Right ventricle myocardium inferior (tissue), 1 donor: Measurements from ENCODE around the gene CPSF3. TPM values are rescaled to one million over a fixed set of nuclear protein-coding genes. Genes with fewer than 3 reads are reported as not detected.
"Not testable (repeated sequence)": the region's sequence is repeated elsewhere in the genome, so short reads cannot be mapped to it uniquely, and the experiment has no call there.

Experiments
- ATAC-seq: fragments of 200-7000 bp; cut with Tn5 transposase; one replicate; pipeline ENCODE4 v1.9.1; 2020; ENCODE audit warnings: mild to moderate bottlenecking, moderate library complexity
- DNase-seq: peaks from one replicate; pipeline ENCODE4 v3.0.0; 2021; ENCODE audit errors: missing footprints
- intact Hi-C: fragments of 100-400 bp; cut with DNase I; formaldehyde crosslinking; loops from one replicate; pipeline ENCODE4 v1.11.0; 2022
- total RNA-seq: library from RNA; stranded (reverse); fragmentation: NEBNext Ultra II Directional; extraction: Animal tissue kit (Norgen Biotek cat#: 25700); gene quantifications from one replicate; pipeline ENCODE4 v1.2.1, GENCODE V29; 2021
- donor health status: DM: no; HTN: yes; CAD: no; lungs with severe emphysema.

Gene CPSF3
- total RNA-seq, 1 donor from 2014 or later, result 16.5 TPM

- DNase-seq (no peak), ATAC-seq (no peak)
- intact Hi-C loops, result no loop called here
Measured at GRCh38 chr2:9483107-9483506, 59.7 kb downstream of the CPSF3 start.

GRCh38 chr2:9484533-9484932, 61.1 kb downstream of the CPSF3 start:
- intact Hi-C loops, result no loop called here
- no peak for ATAC-seq
- DNase-seq, result no peak

GRCh38 chr2:9488583-9489547, 65.4 kb downstream of the CPSF3 start:
- intact Hi-C loops, result no loop called here
- no peak for DNase-seq
- no peak for ATAC-seq

GRCh38 chr2:9490789-9491188, 67.3 kb downstream of the CPSF3 start:
- DNase-seq (no peak), ATAC-seq (no peak)
- intact Hi-C loops, result no loop called here

- DNase-seq (no peak), ATAC-seq (peak; percentile 33)
- intact Hi-C loops, result no loop called here
Measured at GRCh38 chr2:9492927-9493326, 69.5 kb downstream of the CPSF3 start.

GRCh38 chr2:9493478-9493877, 70.0 kb downstream of the CPSF3 start:
- DNase-seq, result no peak
- ATAC-seq, result no peak
- intact Hi-C loops, result no loop called here

GRCh38 chr2:9494081-9494480, 70.6 kb downstream of the CPSF3 start:
- ATAC-seq (no peak), DNase-seq (no peak)
- intact Hi-C loops, result no loop called here

GRCh38 chr2:9497017-9497416, 73.6 kb downstream of the CPSF3 start:
- no peak for ATAC-seq
- intact Hi-C loops, result no loop called here
- no peak for DNase-seq

- intact Hi-C loops, result no loop called here
- DNase-seq, result no peak
- no peak for ATAC-seq
Measured at GRCh38 chr2:9498210-9498609, 74.8 kb downstream of the CPSF3 start.

- intact Hi-C loops, result no loop called here
- ATAC-seq (no peak), DNase-seq (no peak)
Measured at GRCh38 chr2:9508931-9509330, 85.5 kb downstream of the CPSF3 start.

- ATAC-seq, DNase-seq, intact Hi-C loops: not testable (repeated sequence)
Measured at GRCh38 chr2:9513946-9514345, 90.5 kb downstream of the CPSF3 start.

GRCh38 chr2:9517118-9517782, 93.8 kb downstream of the CPSF3 start:
- no peak for ATAC-seq
- intact Hi-C loops, result no loop called here

GRCh38 chr2:9518163-9518562, 94.7 kb downstream of the CPSF3 start:
- no peak for DNase-seq
- no peak for ATAC-seq
- intact Hi-C loops, result no loop called here

More at GRCh38 chr2:9517118-9517782, 93.8 kb downstream of the CPSF3 start:
- DNase-seq, result no peak

- ATAC-seq (no peak), DNase-seq (no peak)
- intact Hi-C loops, result no loop called here
Measured at GRCh38 chr2:9518780-9519179, 95.3 kb downstream of the CPSF3 start.

- intact Hi-C loops, result no loop called here
- no peak for ATAC-seq
- no peak for DNase-seq
Measured at GRCh38 chr2:9519250-9519649, 95.8 kb downstream of the CPSF3 start.

Other genes with a start within 250 kb of the CPSF3 start
- 12.9 TPM for gene ASAP2, start 216.8 kb upstream of the CPSF3 start, total RNA-seq
- gene ITGB1BP1, start 126 bp upstream of the CPSF3 start, total RNA-seq, result 93.1 TPM
- gene IAH1, start 50.9 kb downstream of the CPSF3 start, total RNA-seq, result 85.9 TPM
- gene ADAM17, start 132.2 kb downstream of the CPSF3 start, total RNA-seq, result 13.5 TPM
- 116 TPM for gene YWHAQ, start 207.3 kb downstream of the CPSF3 start, total RNA-seq